Measurements from ENCODE around the gene KSR1.

The KSR1 gene

DNA sequence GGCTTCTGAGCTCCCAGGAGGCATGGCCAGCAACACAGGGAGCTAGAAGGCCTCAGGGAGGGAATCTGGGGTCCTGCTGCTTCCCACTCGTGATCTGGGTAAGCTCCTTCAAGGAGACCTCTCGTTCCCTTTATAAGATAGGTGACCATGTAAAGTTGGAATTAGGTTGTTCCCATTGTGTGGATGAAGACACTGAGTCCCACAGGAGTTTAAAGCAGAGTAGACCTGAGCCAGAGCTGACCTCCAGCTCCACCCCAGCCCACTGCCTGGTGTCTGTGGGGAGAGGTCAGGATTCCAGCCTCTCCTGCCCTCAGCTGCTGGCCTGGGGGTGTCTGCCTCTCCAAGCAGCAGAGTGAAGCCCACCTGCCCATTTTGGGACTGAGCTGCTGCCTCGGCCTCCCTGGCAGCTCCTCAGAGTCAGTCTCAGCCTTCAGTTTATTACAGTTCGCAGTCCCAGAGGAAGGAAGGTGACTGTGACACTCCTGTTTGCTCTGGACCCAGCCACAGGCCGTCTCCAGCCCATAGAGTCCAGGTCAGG is 141.6 kb downstream of the KSR1 start:
- DNase-seq, result no peak

DNA sequence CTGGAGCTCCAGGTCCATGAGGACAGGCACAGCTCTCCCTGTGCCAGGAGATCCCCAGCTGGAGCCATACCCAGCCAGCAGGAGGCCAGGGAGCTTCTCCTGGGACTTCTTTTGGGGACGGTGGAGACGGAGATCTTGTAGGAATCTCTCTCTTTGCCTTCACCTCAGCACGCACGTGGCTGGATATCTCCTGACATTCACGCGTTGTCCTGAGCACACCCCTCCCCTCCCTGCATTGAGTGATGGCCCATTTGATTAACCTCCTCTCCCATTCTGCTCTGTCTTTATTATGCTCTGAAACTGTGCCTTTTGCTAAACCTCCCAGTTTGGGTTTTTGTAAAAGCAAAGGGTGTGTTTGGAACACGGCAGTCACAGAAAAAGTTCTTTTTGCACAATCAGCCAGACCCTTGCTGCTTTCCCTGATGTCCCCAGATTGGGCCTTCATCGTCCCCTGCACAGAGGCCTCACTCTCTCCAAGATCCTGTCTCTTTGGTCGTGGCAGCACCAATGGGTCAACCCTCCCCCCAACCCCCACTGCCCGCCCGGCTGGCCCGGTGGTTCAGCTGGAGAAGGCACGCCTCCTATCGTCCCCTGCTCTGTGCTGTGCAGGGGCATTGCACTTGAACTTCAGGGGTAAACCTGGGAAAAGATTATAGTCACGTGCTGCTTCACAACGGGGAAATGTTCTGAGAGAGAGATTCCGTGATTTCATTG is 142.2 kb downstream of the KSR1 start:
- DNase-seq, result no peak

- DNase-seq, result no peak
Measured at GRCh38 chr17:27600471-27600870, 144.2 kb downstream of the KSR1 start.

GRCh38 chr17:27601069-27601974 is 145.1 kb downstream of the KSR1 start:
- peak; percentile 82 for DNase-seq

DNA sequence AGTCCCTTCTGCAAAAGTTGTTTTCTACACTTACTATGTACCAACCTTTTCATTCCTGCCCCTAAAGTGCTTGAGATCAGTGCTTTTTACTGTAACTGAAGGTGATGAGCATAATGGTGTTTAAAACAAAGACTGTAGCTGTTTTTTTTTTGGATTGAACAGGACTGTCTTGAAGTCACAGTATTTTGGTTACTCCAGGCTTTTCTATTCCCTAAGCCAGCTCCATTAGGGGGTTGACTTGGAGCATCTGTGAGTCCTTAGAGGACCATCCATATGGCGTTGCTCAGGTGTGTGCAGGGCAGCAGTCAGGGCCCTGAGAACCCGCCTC is 145.7 kb downstream of the KSR1 start:
- no peak for DNase-seq

DNA sequence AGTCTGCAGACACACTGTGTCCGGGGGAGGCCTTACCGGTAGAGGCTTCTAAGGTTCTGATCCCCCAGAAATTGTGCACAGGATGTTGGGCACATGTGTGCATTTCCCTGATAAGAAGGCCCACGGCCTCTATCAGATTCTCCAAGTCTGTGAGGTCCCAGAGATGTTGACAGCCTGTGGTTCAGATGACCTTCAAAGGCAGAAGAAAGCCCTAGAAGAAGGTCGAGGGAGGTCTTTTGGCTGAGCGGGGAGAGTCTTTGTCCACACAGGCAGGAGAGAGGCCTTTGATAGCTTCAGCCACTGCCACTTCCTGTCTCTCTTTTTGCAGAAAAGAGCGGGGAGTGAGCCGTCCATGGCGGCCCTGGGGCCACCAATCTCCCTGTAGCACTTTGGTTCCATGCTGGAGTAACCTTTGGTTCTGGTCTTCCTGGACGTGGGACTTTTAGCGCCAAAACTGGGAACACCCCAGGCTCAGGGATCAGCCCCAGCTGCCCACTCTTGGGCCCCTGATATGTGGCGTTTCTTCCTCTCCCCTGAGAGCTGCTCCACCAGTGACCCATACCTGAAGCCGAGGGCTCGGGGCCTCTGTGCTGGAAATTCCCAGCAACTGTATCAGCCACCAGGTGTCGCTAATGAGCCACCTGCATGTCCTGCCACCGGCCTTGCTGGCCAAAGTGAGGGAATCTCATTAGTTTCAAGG is 146.6 kb downstream of the KSR1 start:
- DNase-seq, result peak; percentile 74

DNA sequence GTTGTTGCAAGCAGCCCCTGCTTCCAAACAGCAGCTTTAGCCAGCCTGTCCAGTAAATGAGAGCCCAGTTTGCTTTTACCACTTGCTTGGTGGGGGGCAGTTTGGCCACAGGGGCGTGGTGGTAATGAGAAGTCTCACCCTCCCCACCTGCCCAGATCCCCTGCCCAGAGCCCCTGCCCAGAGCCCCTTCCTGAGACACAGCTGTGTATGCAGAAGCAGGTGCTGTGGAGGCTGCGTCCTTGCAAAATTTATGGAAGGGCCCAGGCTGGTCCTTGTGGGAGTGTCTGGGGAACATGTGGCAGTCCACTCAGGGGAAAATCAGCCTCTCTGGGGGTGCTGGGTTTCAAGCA is 147.1 kb downstream of the KSR1 start:
- no peak for DNase-seq

GRCh38 chr17:27603880-27604794 is 147.9 kb downstream of the KSR1 start:
- DNase-seq, result no peak

- DNase-seq, result no peak
Measured at GRCh38 chr17:27605409-27605808, 149.2 kb downstream of the KSR1 start.

GRCh38 chr17:27607521-27608091 is 151.4 kb downstream of the KSR1 start:
- no peak for DNase-seq

GRCh38 chr17:27608328-27609230 is 152.3 kb downstream of the KSR1 start:
- no peak for DNase-seq

GRCh38 chr17:27609611-27610303 is 153.5 kb downstream of the KSR1 start:
- no peak for DNase-seq

DNA sequence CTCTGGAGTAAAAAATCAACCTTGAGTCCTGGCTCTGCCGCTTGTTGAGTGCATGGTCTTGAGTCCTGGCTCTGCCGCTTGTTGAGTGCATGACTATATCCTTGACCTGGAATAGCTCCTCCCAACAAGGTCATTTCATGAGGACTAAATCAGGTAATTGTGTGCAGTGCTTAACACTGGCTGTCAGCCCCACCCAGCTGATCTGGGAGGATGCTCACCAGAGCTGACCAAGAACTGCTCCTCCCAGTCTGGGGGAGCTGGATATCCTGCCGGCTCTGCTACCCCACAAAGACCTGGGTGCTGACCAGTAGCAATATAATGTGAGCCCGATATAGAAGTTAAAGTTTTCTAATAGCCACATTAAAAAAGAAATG is 154.0 kb downstream of the KSR1 start:
- no peak for DNase-seq

DNA sequence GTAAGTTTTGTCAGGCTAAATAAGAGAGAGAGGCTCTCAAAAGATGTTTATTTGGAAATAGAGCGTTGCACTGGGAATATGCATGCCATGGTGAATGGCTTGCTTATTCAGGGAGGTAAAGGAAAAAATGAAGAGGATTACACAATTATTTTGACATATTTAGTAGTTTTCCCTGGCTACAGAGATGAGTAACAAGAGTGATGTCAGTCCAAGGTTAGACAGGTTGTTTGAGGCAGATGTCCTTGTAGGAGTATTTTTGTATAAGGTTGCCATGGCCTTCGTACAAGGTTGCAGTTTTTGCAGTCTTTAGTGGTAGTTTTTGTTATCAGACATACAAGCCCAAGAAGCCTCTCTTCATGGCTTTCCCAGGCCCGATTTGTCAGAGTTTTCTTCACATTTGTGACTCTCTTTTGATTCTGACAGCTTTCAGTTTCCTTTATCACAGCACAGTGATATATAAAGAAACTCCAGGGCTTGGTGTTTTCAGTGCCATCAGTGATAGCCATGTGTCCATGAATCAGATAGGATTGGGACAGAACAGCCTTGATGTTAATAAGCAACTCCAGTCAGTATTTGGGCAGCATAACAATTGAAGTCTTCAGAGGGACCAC is 156.0 kb downstream of the KSR1 start:
- no peak for DNase-seq

DNA sequence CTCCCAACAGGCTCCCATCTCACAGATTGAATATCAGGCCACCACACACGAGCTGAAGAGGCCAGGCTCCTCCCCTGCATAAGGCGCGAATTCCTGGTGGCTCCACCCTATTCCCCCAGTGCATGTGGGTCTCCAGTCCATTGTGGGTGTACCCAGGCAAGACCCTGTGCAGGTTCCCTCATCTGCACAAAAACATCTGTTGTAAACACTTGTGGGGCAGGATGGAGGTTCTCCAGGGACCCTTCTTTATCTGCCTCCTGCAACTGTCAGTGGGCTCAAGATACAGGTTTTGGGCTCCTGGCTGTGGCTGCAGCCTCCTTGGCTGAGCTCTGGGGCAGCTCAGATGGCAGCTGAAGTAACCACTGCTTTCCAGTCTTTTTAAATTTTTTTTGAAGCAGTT is 157.2 kb downstream of the KSR1 start:
- DNase-seq, result no peak

DNA sequence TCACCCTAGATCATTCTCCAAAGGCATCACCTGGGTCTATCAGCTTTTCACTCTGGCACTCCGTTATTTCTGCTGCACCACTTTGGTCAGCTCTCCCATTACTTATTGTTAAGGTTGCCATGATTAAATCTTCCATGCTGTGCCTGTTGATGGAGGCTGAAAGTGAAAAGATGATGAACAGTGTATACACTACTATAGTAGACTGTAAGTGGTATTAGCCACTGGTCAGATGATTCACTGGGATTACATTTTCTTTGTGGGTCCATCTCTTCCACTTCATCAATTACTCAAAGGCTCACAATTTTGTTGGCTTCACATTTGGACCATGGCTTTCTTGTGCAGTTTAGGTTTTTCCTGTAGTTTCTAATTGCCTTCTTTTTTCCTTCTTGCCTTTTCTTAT is 158.9 kb downstream of the KSR1 start:
- no peak for DNase-seq

GRCh38 chr17:27616414-27616813 is 160.2 kb downstream of the KSR1 start:
- DNase-seq, result no peak

- DNase-seq, result no peak
Measured at GRCh38 chr17:27618417-27618816, 162.2 kb downstream of the KSR1 start.

DNA sequence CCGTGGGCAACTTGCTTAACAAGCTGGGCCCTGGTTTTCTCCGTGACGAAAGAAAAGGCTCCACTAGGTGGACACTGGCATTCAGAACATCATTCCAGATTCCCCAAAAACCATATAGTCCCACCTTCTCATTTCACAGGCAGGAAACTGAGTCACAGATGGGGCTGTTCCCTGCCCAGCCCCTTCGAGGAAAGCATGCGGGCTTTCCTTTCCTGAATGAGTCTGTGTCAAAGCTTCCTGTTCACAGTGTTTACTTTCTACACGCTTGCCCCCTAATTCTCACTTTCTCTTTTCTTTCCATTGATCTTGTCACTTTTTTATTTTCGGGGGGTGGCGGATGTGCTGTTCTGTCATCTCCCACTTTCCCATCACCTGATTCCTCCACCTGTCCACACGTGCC is 164.5 kb downstream of the KSR1 start:
- no peak for DNase-seq

- no peak for DNase-seq
Measured at GRCh38 chr17:27621536-27621935, 165.3 kb downstream of the KSR1 start.

All from activated CD4-positive, CD25-positive, alpha-beta regulatory T cell treated with anti-CD3 and anti-CD28 coated beads, Interleukin-2, amount 50 U/mL, for 72 hours (primary cell).